Stimulated activated CD4-positive, alpha-beta T cell treated with anti-CD3 and anti-CD28 coated beads, Interleukin-1b, Interleukin-23, amount 100 ng/mL, for 4 hours (primary cell): ENCODE measurements around the gene ENTR1.

Experiments used
- DNase-seq, 2 donors: peaks; one replicate each; pipeline ENCODE4 v3.0.0-alpha.2; 2020; ENCODE audit warnings: low read depth in 2 of 2

The ENTR1 gene

GRCh38 chr9:136377341-136378169 lies 32.9 kb downstream of the ENTR1 start:
- no peak for DNase-seq

- DNase-seq: no peak
These were observed 34.0 kb downstream of the ENTR1 start for GRCh38 chr9:136376457-136376856.

- DNase-seq: no peak
These were observed 35.3 kb downstream of the ENTR1 start for GRCh38 chr9:136375096-136375495.

- no peak for DNase-seq
These were observed 36.2 kb downstream of the ENTR1 start for GRCh38 chr9:136374183-136374575.

- no peak for DNase-seq
These were observed 36.9 kb downstream of the ENTR1 start, which contains the start of gene CARD9 for GRCh38 chr9:136373300-136374182. TSS of gene CARD9 (minus strand) at chr9:136373669. CDS start at chr9:136372078, 1,591 bp downstream.

GRCh38 chr9:136372561-136373299 lies 37.7 kb downstream of the ENTR1 start:
- no peak for DNase-seq

GRCh38 chr9:136372006-136372405 lies 38.4 kb downstream of the ENTR1 start:
- no peak for DNase-seq

GRCh38 chr9:136371533-136371880 lies 38.9 kb downstream of the ENTR1 start:
- no peak for DNase-seq

GRCh38 chr9:136370687-136371532 lies 39.5 kb downstream of the ENTR1 start:
- DNase-seq: no peak

- DNase-seq: no peak
These were observed 40.4 kb downstream of the ENTR1 start for GRCh38 chr9:136370037-136370436.

GRCh38 chr9:136368190-136368589 lies 42.2 kb downstream of the ENTR1 start:
- DNase-seq: no peak

- DNase-seq: no peak
These were observed 42.9 kb downstream of the ENTR1 start for GRCh38 chr9:136367296-136368145.

- DNase-seq: no peak
These were observed 43.6 kb downstream of the ENTR1 start for GRCh38 chr9:136366826-136367225.

- DNase-seq: no peak
These were observed 44.6 kb downstream of the ENTR1 start for GRCh38 chr9:136365775-136366222.

GRCh38 chr9:136364942-136365774 lies 45.3 kb downstream of the ENTR1 start:
- no peak for DNase-seq

GRCh38 chr9:136363949-136364748 lies 46.3 kb downstream of the ENTR1 start:
- no peak for DNase-seq

GRCh38 chr9:136363106-136363948 lies 47.1 kb downstream of the ENTR1 start, which contains the start of gene DNLZ:
TSS of gene DNLZ (minus strand) at chr9:136363744. CDS start at chr9:136363714, 30 bp downstream.
- DNase-seq: peak; percentile 96 to 99
